Adrenal gland (tissue), 5 donors: ENCODE measurements around the gene CYRIA.

ENCODE experiments used
- CTCF ChIP-seq, 6 experiments: fragments of 450-650 bp in 4 of 6; fragments of 200-600 bp in 2 of 6; sonication (generic) in 1 of 6; IDR thresholded peaks; 1 replicate in 5 of 6; 2 replicates in 1 of 6; pipeline versions ENCODE4 v1.5.1 to v1.8.0; 2016 to 2021; ENCODE audit warnings: antibody characterized with exemption in 6 of 6, mild to moderate bottlenecking in 2 of 6, moderate library complexity in 1 of 6
- POLR2A ChIP-seq, 2 donors: fragments of 450-650 bp; IDR thresholded peaks; one replicate each; pipeline ENCODE4 v1.6.1; 2017; ENCODE audit warnings: antibody characterized with exemption in 2 of 2, mild to moderate bottlenecking in 2 of 2, moderate library complexity in 1 of 2
- donor health status: DM: no; HTN: no; CAD: no.

GRCh38 chr2:16644221-16644925, 21.3 kb downstream of the CYRIA start:
- TF ChIP-seq CTCF (IDR thresholded peaks at IDR 0.05), result no peak
- TF ChIP-seq POLR2A (IDR thresholded peaks at IDR 0.05), result no peak
